ENCODE data around the gene CTNND2. TPM values are rescaled to one million over a fixed set of nuclear protein-coding genes. Genes with fewer than 3 reads are reported as not detected.
A peak's percentile ranks its signal among the peaks of the same experiment; 100 is the strongest.

CTNND2 gene
- total RNA-seq, 2 experiments from 2014 or later = not detected

- no peak overlapping the region for H3K27ac Mint-ChIP-seq
- intact Hi-C loops (cut with micrococcal nuclease) = no loop called here
- CTCF ChIA-PET = interaction anchor here (1.1 kb wide), 1 partner anchor 11 kb away, joined by 3 read pairs; no protein-coding TSS in a partner anchor
- H3K36me3 Mint-ChIP-seq (ENCODE audit: low read depth) = no peaks in the 10 kb centered on the region
- no peak overlapping the region for H3K4me3 Mint-ChIP-seq
- no peaks in the 10 kb centered on the region for H3K9me3 Mint-ChIP-seq
- H3K4me1 Mint-ChIP-seq (ENCODE audit: low read depth) = no peaks in the 10 kb centered on the region
- DNase-seq = no peak
- H3K27me3 Mint-ChIP-seq (ENCODE audit: low read depth) = peaks cover 2% of the 10 kb centered on the region
Measured at GRCh38 chr5:10999714-11000113, 904.5 kb downstream of the CTNND2 start.

- no peaks in the 10 kb centered on the region for H3K4me1 Mint-ChIP-seq (ENCODE audit: low read depth)
Measured at GRCh38 chr5:10995891-10996290, 908.4 kb downstream of the CTNND2 start.

GRCh38 chr5:10994091-10994986, 909.9 kb downstream of the CTNND2 start:
- Mint-ChIP-seq H3K27me3 (ENCODE audit: low read depth) (peaks cover 3% of the 10 kb centered on the region), H3K4me1 (ENCODE audit: low read depth) (no peaks in the 10 kb centered on the region), H3K36me3 (ENCODE audit: low read depth) (no peaks in the 10 kb centered on the region), H3K27ac (no peak overlapping the region), H3K9me3 (no peaks in the 10 kb centered on the region), H3K4me3 (no peak overlapping the region)
- CTCF ChIA-PET = no interaction called here
- intact Hi-C loops (cut with micrococcal nuclease) = no loop called here
- no peak for DNase-seq

More at GRCh38 chr5:10995891-10996290, 908.4 kb downstream of the CTNND2 start:
- Mint-ChIP-seq H3K4me3 (no peak overlapping the region), H3K27me3 (ENCODE audit: low read depth) (no peaks in the 10 kb centered on the region), H3K27ac (no peak overlapping the region), H3K9me3 (no peaks in the 10 kb centered on the region), H3K36me3 (ENCODE audit: low read depth) (no peaks in the 10 kb centered on the region)
- intact Hi-C loops (cut with micrococcal nuclease) = no loop called here
- no peak for DNase-seq
- CTCF ChIA-PET = interaction anchor here (1.5 kb wide), 1 partner anchor 8 kb away, joined by 4 read pairs; no protein-coding TSS in a partner anchor

GRCh38 chr5:10990634-10991033, 913.6 kb downstream of the CTNND2 start:
- intact Hi-C loops (cut with micrococcal nuclease) = no loop called here
- no peaks in the 10 kb centered on the region for H3K36me3 Mint-ChIP-seq (ENCODE audit: low read depth)
- DNase-seq = no peak
- H3K4me1 Mint-ChIP-seq (ENCODE audit: low read depth) = peaks cover 9% of the 10 kb centered on the region
- H3K4me3 Mint-ChIP-seq = no peak overlapping the region
- H3K27me3 Mint-ChIP-seq (ENCODE audit: low read depth) = peaks cover 21% of the 10 kb centered on the region
- no peaks in the 10 kb centered on the region for H3K9me3 Mint-ChIP-seq
- H3K27ac Mint-ChIP-seq = no peak overlapping the region
- CTCF ChIA-PET = no interaction called here

GRCh38 chr5:10989577-10990263, 914.5 kb downstream of the CTNND2 start:
- CTCF ChIA-PET = interaction anchor here (0.6 to 2.6 kb wide), 6 partner anchors 12 to 646 kb away, joined by 3 to 8 read pairs (median 4); no protein-coding TSS in a partner anchor
- Mint-ChIP-seq H3K9me3 (no peaks in the 10 kb centered on the region), H3K27ac (no peak overlapping the region), H3K27me3 (ENCODE audit: low read depth) (peaks cover 22% of the 10 kb centered on the region), H3K4me3 (no peak overlapping the region), H3K36me3 (ENCODE audit: low read depth) (no peaks in the 10 kb centered on the region), H3K4me1 (ENCODE audit: low read depth) (peaks cover 9% of the 10 kb centered on the region)
- intact Hi-C loops (cut with micrococcal nuclease) = loop anchor here (5.0 to 10.0 kb wide), 3 partner anchors 278 to 375 kb away; no protein-coding TSS in a partner anchor
- no peak for DNase-seq

- no peak for DNase-seq
- CTCF ChIA-PET = interaction anchor here (0.8 to 2.6 kb wide), 14 partner anchors 8 to 505 kb away, joined by 3 to 8 read pairs (median 4); no protein-coding TSS in a partner anchor
- Mint-ChIP-seq H3K4me1 (ENCODE audit: low read depth) (peaks cover 9% of the 10 kb centered on the region), H3K36me3 (ENCODE audit: low read depth) (no peaks in the 10 kb centered on the region), H3K4me3 (no peak overlapping the region), H3K9me3 (no peaks in the 10 kb centered on the region), H3K27ac (no peak overlapping the region), H3K27me3 (ENCODE audit: low read depth) (peaks cover 22% of the 10 kb centered on the region)
- intact Hi-C loops (cut with micrococcal nuclease) = loop anchor here (1.0 to 10.0 kb wide), 7 partner anchors 194 to 1035 kb away; no protein-coding TSS in a partner anchor
Measured at GRCh38 chr5:10988622-10989021, 915.6 kb downstream of the CTNND2 start.

GRCh38 chr5:10987925-10988504, 916.2 kb downstream of the CTNND2 start:
- intact Hi-C loops (cut with micrococcal nuclease) = loop anchor here (1.0 to 10.0 kb wide), 7 partner anchors 194 to 1035 kb away; no protein-coding TSS in a partner anchor
- Mint-ChIP-seq H3K4me3 (peak overlapping the region; percentile 32), H3K36me3 (ENCODE audit: low read depth) (no peaks in the 10 kb centered on the region), H3K9me3 (no peaks in the 10 kb centered on the region), H3K4me1 (ENCODE audit: low read depth) (peaks cover 9% of the 10 kb centered on the region), H3K27ac (peak overlapping the region; percentile 15), H3K27me3 (ENCODE audit: low read depth) (peaks cover 22% of the 10 kb centered on the region)
- CTCF ChIA-PET = interaction anchor here (0.7 to 2.6 kb wide), 14 partner anchors 8 to 535 kb away, joined by 3 to 8 read pairs (median 4); no protein-coding TSS in a partner anchor
- peak; percentile 87 for DNase-seq

GRCh38 chr5:10987276-10987924, 916.8 kb downstream of the CTNND2 start:
- no peaks in the 10 kb centered on the region for H3K36me3 Mint-ChIP-seq (ENCODE audit: low read depth)
- H3K4me3 Mint-ChIP-seq = no peak overlapping the region
- H3K9me3 Mint-ChIP-seq = no peaks in the 10 kb centered on the region

GRCh38 chr5:10985721-10986110, 918.5 kb downstream of the CTNND2 start:
- H3K9me3 Mint-ChIP-seq = no peaks in the 10 kb centered on the region
- no peak for DNase-seq

More at GRCh38 chr5:10987276-10987924, 916.8 kb downstream of the CTNND2 start:
- DNase-seq = no peak
- Mint-ChIP-seq H3K27ac (no peak overlapping the region), H3K4me1 (ENCODE audit: low read depth) (peaks cover 9% of the 10 kb centered on the region), H3K27me3 (ENCODE audit: low read depth) (peaks cover 22% of the 10 kb centered on the region)
- CTCF ChIA-PET = interaction anchor here (0.7 to 2.6 kb wide), 12 partner anchors 8 to 535 kb away, joined by 3 to 8 read pairs (median 4); no protein-coding TSS in a partner anchor
- intact Hi-C loops (cut with micrococcal nuclease) = loop anchor here (5.0 to 10.0 kb wide), 3 partner anchors 280 to 377 kb away; no protein-coding TSS in a partner anchor

GRCh38 chr5:10985091-10985720, 919.0 kb downstream of the CTNND2 start:
- Mint-ChIP-seq H3K27me3 (ENCODE audit: low read depth) (peaks cover 20% of the 10 kb centered on the region), H3K4me3 (no peak overlapping the region), H3K4me1 (ENCODE audit: low read depth) (peaks cover 9% of the 10 kb centered on the region), H3K9me3 (no peaks in the 10 kb centered on the region), H3K36me3 (ENCODE audit: low read depth) (no peaks in the 10 kb centered on the region), H3K27ac (no peak overlapping the region)
- DNase-seq = no peak
- CTCF ChIA-PET = interaction anchor here (1.1 kb wide), 1 partner anchor 7 kb away, joined by 3 read pairs; no protein-coding TSS in a partner anchor
- intact Hi-C loops (cut with micrococcal nuclease) = loop anchor here (5.0 to 10.0 kb wide), 3 partner anchors 282 to 380 kb away; no protein-coding TSS in a partner anchor

More at GRCh38 chr5:10985721-10986110, 918.5 kb downstream of the CTNND2 start:
- Mint-ChIP-seq H3K4me1 (ENCODE audit: low read depth) (peaks cover 9% of the 10 kb centered on the region), H3K36me3 (ENCODE audit: low read depth) (no peaks in the 10 kb centered on the region), H3K27me3 (ENCODE audit: low read depth) (peaks cover 22% of the 10 kb centered on the region), H3K4me3 (no peak overlapping the region), H3K27ac (no peak overlapping the region)
- CTCF ChIA-PET = interaction anchor here (1.1 kb wide), 1 partner anchor 8 kb away, joined by 3 read pairs; no protein-coding TSS in a partner anchor
- intact Hi-C loops (cut with micrococcal nuclease) = loop anchor here (5.0 to 10.0 kb wide), 3 partner anchors 282 to 379 kb away; no protein-coding TSS in a partner anchor
